NCI-H1092 treated with DMSO at 0.1 percent for 48 hours (cell line): ENCODE results near the gene PA2G4.
A peak's percentile ranks its signal among the peaks of the same experiment; 100 is the strongest.

Experiments used
- DNase-seq: peaks from one replicate; lab custom pipeline; 2025; lab: John Stamatoyannopoulos, UW

Gene PA2G4

GRCh38 chr12:56127485-56127887, 23.1 kb downstream of the PA2G4 start:
- DNase-seq, result no peak

- peak; percentile 97 for DNase-seq
These were observed 23.7 kb downstream of the PA2G4 start, which contains the start of gene ESYT1 for GRCh38 chr12:56127888-56128669. Gene ESYT1, plus strand, starts transcription at chr12:56128267. Its CDS starts 53 bp downstream, at chr12:56128320.

DNA sequence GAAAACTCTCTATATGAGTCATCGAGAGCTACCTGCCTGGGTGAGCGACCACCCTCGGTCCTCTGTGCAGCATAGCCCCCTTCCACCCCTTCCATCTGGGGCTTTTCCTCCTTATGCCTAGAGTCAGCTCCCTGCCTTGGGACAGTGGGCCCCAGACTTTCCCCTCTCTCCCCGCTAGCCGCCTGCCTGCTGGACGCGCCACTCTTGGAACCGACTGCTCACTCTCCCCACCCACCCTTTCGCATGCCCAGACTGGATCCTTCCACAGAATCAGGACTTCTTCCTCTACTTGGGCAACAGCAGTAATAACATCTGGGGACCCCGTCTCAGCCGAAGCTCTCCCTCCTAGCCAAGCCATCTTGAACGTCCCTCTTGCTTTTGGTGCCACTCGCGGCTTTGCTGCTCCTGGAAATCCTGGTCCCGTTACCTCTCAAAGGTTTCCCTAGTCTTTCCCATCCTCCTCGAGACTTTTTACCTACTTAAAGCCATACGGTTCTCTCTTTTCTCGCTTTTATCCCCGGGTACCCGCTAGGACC, 24.4 kb downstream of the PA2G4 start:
- no peak for DNase-seq

- peak; percentile 34 for DNase-seq
These were observed 25.0 kb downstream of the PA2G4 start for GRCh38 chr12:56129206-56129941.

DNA sequence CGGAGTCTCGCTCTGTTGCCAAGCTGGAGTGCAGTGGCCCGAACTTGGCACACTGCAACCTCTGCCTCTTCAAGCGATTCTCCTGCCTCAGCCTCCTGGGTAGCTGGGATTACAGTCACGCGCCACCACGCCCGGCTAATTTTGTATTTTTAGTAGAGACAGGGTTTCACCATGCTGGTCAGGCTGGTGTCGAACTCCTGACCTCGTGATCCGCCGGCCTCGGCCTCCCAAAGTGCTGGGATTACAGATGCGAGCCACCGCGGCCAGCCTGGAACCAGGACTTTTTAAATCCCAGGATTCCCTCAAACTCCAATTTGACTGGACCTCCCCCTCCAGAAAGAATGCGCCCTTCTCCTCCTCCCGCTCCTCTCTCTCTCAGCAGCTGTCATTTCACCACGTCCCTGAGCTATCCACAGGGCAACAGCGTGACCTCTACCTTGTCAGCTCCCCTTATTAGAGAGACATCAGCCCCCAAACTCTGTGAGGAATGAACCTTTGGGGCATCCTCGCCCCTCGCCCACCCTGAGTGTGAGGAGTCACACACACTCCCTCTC, 25.7 kb downstream of the PA2G4 start:
- DNase-seq, result no peak

DNA sequence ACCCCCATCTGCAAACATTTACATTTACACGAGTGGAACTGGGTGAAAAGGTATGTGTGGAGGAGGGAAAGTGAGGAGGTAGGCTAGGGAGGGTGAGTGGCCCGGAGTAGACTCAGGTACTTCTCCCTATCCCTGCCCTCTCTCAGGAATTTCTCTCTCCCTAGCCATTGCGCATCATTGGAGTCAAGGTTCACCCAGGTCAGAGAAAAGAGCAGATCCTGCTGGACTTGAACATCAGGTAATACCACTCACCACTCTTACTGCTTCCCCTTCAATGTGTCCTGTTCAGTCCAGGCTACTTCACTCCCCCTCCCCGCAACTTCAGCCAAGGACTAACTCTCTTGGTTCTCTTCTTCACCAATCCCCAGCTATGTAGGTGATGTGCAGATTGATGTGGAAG, 26.5 kb downstream of the PA2G4 start:
- DNase-seq, result no peak

DNA sequence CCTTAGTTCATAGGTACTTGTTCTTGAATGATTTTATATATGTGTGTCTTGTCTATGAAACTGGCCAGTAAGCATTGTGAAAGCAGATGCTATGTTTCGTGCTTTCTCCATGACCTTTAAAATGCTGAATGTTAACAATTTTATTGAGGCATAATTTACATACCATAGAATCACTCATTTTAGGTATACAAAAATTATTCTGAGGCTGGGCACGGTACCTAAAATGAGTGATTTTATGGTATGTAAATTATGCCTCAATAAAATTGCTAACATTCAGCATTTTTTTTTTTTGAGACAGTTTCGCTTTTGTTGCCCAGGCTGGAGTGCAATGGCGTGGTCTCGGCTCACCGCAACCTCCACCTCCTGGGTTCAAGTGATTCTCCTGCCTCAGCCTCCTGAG, 30.5 kb downstream of the PA2G4 start:
- DNase-seq, result no peak

- DNase-seq, result no peak
These were observed 33.7 kb downstream of the PA2G4 start for GRCh38 chr12:56137853-56138571.

DNA sequence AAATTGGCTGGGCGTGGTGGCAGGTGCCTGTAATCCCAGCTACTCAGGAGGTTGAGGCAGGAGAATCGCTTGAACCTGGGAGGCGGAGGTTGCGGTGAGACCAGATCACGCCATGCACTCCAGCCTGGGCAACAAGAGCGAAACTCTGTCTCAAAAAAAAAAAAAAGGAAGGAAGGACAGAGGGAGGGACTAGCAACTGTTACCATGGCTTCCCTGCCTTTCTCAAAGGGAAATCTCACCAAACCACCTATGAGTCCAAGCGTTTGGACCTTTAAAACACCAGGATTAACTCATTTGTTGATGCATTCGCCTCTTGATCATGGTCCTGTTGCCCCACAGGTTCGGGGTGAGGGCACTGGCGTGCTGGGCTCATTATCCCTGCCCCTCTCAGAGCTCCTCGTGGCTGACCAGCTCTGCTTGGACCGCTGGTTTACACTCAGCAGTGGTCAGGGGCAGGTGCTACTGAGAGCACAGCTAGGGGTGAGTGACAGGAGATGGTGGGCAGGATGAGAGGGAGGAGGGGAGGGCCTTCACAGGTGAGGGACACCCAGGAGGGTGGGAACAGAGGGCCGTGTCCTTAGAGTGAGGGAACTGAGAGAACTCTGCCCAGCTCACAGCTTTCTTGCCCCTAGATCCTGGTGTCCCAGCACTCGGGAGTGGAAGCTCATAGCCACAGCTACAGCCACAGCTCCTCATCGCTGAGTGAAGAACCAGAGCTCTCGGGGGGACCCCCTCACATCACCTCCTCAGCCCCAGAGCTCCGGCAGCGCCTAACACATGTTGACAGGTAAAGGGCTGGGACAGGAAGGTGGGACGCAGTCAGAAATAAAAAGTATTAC, 37.8 kb downstream of the PA2G4 start:
- no peak for DNase-seq

- DNase-seq, result no peak
These were observed 38.9 kb downstream of the PA2G4 start for GRCh38 chr12:56143217-56143616.

- no peak for DNase-seq
These were observed 39.5 kb downstream of the PA2G4 start for GRCh38 chr12:56143870-56144269.

DNA sequence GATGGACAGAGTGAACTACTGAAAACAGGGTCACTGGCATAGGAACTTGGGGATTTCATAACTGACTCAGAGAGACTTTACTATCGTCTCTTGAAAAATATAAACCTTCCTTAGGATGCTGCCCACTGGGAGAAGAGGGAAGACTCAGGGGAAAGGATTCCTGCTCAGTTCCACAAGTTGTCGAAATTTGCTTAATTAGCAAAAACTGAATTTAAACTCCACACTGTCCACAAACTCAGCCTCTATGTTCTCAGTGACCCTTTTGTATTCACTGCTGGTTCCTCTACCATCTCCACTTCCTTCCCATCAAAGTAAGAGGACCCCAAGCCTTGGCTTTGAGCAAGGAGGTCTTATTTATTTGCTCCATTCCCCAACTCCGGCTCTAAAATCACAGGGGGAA, 40.9 kb downstream of the PA2G4 start:
- DNase-seq, result no peak

DNA sequence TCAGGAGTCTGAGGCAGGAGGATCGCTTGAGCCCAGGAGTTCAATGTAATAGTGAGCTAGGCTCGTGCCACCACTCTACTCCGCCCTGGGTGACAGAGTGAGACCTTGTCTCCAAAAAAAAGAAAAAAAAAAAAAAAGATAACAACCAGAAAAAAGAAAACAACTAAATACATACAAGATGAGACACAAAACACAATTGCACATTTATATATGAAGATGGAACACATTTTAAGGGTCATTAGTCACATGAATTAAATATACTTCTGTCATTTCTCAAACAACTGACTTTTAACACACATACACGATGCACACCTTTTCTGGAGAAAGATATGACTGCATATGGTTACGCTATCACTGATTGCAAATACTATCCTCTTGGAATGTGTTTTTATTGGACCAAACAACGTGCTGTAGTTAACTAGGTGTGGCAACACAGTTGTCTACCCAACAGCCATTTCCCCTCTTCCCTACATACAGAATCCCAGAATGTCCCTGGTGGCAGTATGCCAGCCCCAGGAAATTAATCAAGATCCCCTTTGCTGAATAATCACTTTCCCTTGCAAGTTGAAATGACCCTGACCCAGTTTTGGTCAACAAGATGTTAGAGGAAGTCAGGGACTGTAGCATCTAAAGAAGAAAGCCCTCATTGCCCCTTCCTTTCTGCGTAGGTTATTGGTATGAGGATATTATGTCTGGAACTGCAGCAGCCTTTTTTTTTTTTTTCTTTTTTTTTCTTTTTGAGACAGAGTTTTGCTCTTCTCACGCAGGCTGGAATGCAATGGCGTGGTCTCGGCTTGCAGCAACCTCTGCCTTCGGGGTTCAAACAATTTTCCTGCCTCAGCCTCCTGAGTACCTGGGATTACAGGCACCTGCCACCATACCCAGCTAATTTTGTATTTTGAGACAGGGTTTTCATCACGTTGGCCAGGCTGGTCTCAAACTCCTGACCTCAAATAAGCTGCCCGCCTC, 42.4 kb downstream of the PA2G4 start:
- no peak for DNase-seq

DNA sequence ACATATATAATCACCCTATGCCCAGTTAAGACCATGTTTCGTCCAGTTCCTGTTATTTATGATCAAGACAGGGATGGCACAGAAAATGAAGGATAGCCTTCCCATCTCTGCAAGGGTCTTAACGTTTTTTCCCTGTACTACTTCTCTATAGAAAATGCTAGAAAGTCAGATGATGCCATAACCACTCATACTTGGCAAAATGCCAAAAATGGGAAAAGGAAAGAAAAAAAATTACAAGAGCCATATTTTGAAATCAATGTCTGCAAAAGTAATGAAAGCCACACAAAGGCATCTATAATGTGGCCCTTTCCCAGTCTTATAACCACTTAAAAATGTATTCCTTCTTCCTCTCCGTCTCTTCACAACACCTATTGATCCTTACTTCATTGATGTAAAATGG, 46.2 kb downstream of the PA2G4 start:
- DNase-seq, result no peak

GRCh38 chr12:56151672-56152131, 47.3 kb downstream of the PA2G4 start:
- DNase-seq, result peak; percentile 56

GRCh38 chr12:56152132-56152755, 47.9 kb downstream of the PA2G4 start, which contains the start of gene MYL6B:
Gene MYL6B, plus strand, starts transcription at chr12:56152587. Its CDS starts 1,332 bp downstream, at chr12:56153919.
- DNase-seq, result peak; percentile 72

GRCh38 chr12:56152756-56153677, 48.7 kb downstream of the PA2G4 start:
- DNase-seq, result no peak

DNA sequence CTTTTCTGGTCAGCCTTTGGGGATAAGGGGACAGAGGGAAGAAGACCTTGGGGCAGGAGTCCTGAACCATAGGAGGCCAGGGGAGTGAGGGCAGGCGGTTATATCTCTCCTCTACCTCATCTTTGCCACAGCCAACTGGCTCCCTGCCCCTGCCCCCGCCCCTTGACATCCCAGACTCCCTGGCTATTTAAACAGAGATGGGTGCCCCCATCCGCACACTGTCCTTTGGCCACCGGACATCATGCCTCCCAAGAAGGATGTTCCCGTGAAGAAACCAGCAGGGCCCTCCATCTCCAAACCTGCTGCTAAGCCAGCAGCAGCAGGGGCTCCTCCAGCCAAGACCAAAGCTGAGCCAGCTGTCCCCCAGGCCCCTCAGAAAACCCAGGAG, 49.3 kb downstream of the PA2G4 start:
- DNase-seq, result no peak
